ENCODE measurements around the gene SSBP3. TPM values are rescaled to one million over a fixed set of nuclear protein-coding genes. Genes with fewer than 3 reads are reported as not detected.

Gene SSBP3
- total RNA-seq, 2 experiments from 2014 or later = 109 to 111 TPM

DNA sequence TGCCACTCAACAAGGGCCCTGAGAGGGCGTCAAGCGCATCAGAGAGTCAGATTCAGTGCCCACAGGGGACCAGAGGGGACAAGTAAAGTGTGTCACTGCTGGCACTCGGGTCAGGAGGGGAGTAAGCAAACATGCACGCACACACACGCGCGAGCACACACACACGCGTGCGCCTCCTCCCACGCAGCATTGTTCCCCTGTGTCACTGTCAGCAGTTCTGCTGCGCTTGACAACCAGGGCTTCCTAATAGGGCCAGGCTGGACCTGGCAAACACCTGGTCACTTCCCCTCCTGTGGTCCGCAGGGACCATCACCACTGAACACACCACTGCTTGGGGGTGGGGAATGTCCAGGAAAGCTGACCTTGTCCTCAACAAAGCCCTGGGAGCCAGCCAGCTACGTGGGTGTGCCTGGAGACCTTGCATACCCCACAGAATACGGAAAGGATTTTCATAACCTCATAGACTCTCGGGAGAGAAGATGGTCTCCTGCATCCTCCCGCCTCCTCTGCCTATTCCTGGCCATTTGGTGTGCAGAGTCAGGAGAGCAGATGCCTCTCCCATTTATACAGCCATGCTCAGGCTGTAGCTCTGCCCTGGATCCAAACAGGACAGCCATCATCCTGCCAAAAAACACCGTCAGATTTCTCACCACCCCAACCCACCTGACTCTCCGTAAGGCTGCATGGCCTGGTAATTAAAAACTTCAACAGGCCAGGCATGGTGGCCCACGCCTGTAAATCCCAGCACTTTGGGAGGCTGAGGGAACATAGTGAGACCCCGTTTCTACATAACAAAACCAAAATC is 73.2 kb downstream of the SSBP3 start:
- no peak for DNase-seq
- CTCF ChIA-PET = interaction anchor here (1.1 to 1.5 kb wide), 2 partner anchors 28 to 152 kb away, joined by 3 read pairs; no protein-coding TSS in a partner anchor
- H3K27ac Mint-ChIP-seq = no peak overlapping the region

DNA sequence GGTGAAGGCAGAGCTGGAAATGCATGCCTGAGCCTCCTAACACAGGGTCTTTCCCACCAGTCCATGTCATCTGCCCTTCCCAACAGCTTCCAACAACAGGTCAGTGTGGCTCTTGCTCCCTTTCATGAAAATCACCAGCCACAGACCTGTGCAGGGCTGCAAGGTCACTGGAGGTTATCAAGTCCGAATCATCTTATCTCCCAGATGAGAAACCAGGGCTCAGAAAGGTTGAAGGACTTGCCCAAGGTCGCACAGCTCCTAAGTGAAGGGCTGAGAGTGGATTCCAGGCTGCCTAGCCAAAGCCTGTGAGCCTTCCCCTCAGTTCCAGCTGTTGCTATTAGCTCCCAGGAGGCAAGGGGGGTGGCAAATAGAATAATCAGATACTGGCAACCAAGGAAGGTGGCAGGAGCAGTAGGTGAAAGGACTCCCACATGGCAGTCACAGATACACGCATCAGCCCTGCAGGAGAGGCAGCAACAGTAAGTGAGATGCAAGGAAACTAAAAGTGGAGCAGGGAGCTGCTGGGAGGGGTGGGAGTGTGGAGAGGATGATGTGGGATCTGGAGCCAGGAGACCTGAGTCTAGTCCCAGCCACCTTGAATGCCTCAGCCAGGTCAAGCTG is 74.2 kb downstream of the SSBP3 start:
- no peak for DNase-seq
- Mint-ChIP-seq H3K4me1 (ENCODE audit: low read depth) (peaks cover 28% of the 10 kb centered on the region), H3K27me3 (ENCODE audit: low read depth) (no peaks in the 10 kb centered on the region), H3K9me3 (ENCODE audit: insufficient read depth) (no peaks in the 10 kb centered on the region), H3K4me3 (no peak overlapping the region), H3K27ac (no peak overlapping the region), H3K36me3 (ENCODE audit: low read depth) (peaks cover 9% of the 10 kb centered on the region)
- ChIA-PET CTCF (interaction anchor here (1.1 kb wide), 1 partner anchor 151 kb away, joined by 3 read pairs; no protein-coding TSS in a partner anchor), POLR2A (no interaction called here)
- ATAC-seq = no peak

More for the DNA sequence above, 73.2 kb downstream of the SSBP3 start:
- POLR2A ChIA-PET = no interaction called here
- H3K4me1 Mint-ChIP-seq (ENCODE audit: low read depth) = peaks cover 25% of the 10 kb centered on the region
- peaks cover 12% of the 10 kb centered on the region for H3K36me3 Mint-ChIP-seq (ENCODE audit: low read depth)
- no peak overlapping the region for H3K4me3 Mint-ChIP-seq
- H3K27me3 Mint-ChIP-seq (ENCODE audit: low read depth) = no peaks in the 10 kb centered on the region
- no peak for ATAC-seq
- no peaks in the 10 kb centered on the region for H3K9me3 Mint-ChIP-seq (ENCODE audit: insufficient read depth)

DNA sequence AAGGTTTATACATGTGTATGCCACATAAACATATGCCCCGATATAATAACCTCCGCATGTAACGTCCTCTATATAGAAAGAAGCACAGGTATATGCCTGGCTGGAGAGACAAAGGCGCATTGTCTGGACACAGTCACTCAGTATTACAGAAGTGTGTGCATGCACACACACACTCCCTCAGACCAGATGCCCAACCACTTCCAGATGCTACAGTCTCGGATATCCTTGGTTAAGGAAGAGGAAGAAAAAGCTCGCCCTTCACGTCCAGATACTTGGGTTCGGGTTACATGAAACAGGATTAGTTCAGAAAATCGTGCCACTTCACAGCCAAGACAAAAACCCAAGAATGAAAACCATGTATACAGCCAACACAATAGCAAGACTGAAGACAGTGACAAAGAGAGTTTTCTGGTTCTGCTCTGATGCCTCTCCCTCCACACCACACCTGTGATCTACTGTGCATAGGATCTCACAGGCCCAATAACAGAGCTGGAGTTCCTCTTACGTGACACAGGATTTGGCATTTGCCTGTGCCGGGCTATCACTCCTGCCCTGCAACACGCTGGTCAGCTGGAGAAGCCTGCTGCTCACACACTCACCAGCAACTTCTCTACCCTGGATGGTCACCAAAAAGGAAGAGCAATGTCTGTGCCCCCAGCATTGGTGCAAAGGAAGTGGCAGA is 75.0 kb downstream of the SSBP3 start:
- no peak overlapping the region for H3K4me3 Mint-ChIP-seq
- peaks cover 4% of the 10 kb centered on the region for H3K36me3 Mint-ChIP-seq (ENCODE audit: low read depth)
- H3K27ac Mint-ChIP-seq = peak overlapping the region; percentile 62
- DNase-seq = no peak
- no peaks in the 10 kb centered on the region for H3K27me3 Mint-ChIP-seq (ENCODE audit: low read depth)
- peaks cover 25% of the 10 kb centered on the region for H3K4me1 Mint-ChIP-seq (ENCODE audit: low read depth)
- POLR2A ChIA-PET = no interaction called here
- CTCF ChIA-PET = no interaction called here
- no peak for ATAC-seq
- H3K9me3 Mint-ChIP-seq (ENCODE audit: insufficient read depth) = no peaks in the 10 kb centered on the region

DNA sequence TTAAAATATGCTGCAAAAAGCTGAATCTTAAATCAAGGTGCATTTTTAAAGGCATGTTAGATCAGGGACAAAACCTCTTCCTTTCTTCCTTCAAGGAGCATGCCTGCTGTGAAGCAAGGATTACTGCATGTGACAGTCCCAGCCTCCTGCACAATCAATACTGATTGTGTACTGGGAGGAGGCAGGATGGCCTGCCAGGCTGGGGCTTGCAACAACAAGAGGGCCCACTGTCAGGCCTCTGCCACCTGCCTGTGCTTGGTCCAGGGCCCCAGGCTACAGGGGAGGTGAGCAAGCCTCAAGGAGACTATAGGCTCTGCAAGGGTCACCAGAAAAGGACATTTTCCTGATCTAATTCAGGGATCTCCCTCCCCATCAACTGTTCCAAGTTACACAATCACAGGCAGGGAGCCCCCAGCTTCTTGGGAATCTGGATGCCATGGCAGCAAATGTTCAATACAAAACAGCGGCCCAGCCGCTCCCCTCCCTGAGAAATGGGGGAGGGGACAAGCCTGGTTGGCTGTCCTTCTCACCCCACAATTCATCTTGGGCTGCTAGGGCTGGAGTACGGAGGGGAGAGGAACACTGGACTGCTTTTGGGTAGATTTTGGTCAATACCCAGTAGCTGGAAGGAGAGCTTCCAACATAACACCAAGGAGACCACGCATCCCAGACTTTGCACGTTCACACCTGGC is 76.7 kb downstream of the SSBP3 start:
- peaks cover 2% of the 10 kb centered on the region for H3K36me3 Mint-ChIP-seq (ENCODE audit: low read depth)
- no peaks in the 10 kb centered on the region for H3K9me3 Mint-ChIP-seq (ENCODE audit: insufficient read depth)
- peaks cover 21% of the 10 kb centered on the region for H3K4me1 Mint-ChIP-seq (ENCODE audit: low read depth)
- peak overlapping the region; percentile 36 for H3K27ac Mint-ChIP-seq
- DNase-seq = no peak
- H3K27me3 Mint-ChIP-seq (ENCODE audit: low read depth) = no peaks in the 10 kb centered on the region
- POLR2A ChIA-PET = no interaction called here
- CTCF ChIA-PET = interaction anchor here (1.0 kb wide), 1 partner anchor 159 kb away, joined by 3 read pairs; no protein-coding TSS in a partner anchor
- ATAC-seq = no peak
- H3K4me3 Mint-ChIP-seq = no peak overlapping the region

DNA sequence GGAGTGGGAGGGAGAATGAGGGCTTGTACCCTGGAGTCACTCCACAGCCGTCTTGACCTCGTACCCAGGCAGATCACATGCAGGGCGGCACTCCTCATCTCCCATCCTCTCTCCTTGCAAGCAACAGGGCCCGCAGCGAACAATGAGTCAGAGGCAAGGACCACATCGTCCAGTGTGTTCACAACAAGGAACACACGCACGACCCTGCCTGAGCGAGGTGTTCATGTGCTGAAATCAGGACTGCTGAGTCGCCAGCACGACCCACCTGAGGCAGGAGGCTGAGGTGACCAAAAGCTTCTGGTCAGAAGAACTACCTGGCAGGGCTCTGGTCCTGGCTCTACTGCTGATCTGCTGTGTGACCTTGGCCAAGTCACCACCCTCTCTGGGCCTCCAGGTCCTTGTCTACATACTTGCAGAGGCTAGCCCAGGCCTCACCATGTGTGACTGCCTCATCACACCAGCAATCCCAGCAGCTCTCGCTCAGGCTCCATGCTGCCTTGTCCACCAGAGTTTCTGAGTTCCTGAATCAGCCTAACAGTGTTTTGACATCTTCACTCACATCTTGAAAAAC is 78.0 kb downstream of the SSBP3 start:
- POLR2A ChIA-PET = no interaction called here
- CTCF ChIA-PET = interaction anchor here (1.0 kb wide), 1 partner anchor 161 kb away, joined by 3 read pairs; no protein-coding TSS in a partner anchor
- no peak overlapping the region for H3K4me3 Mint-ChIP-seq
- no peaks in the 10 kb centered on the region for H3K9me3 Mint-ChIP-seq (ENCODE audit: insufficient read depth)
- no peaks in the 10 kb centered on the region for H3K27me3 Mint-ChIP-seq (ENCODE audit: low read depth)
- H3K27ac Mint-ChIP-seq = no peak overlapping the region
- DNase-seq (no peak), ATAC-seq (no peak)
- peaks cover 21% of the 10 kb centered on the region for H3K4me1 Mint-ChIP-seq (ENCODE audit: low read depth)
- H3K36me3 Mint-ChIP-seq (ENCODE audit: low read depth) = no peaks in the 10 kb centered on the region

DNA sequence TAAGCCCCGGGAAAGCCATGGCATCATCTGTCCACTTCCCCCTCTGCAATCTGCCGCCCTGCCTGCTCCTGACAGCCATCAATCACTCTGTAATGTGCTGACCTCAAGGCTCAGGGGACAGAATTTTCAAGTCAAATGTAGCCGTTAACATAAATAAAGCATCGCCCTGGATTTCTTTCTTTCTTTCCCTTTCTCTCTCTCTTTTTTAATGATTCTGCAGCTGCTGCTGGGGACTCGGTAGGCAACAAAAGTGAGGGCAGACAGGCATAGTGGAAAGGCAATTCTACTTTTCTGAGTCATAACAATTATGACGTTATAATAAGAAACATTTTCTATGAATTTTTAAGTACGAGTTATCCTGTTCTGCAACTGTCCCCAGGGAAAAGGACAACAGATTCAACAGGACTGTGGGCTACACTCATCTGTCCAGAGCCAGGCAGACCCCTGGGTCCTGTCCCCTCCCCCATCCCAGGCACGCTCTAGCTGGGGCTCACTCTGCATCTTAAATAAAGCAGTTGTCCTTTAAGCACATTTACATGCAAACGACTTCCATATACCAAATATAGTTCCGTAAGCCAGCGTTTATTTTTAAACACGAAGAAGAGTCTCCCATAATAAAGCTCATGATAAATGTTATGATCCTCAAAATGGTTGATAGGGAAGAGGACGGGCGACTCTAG is 78.7 kb downstream of the SSBP3 start:
- Mint-ChIP-seq H3K27ac (no peak overlapping the region), H3K4me1 (ENCODE audit: low read depth) (peaks cover 21% of the 10 kb centered on the region)
- POLR2A ChIA-PET = no interaction called here

DNA sequence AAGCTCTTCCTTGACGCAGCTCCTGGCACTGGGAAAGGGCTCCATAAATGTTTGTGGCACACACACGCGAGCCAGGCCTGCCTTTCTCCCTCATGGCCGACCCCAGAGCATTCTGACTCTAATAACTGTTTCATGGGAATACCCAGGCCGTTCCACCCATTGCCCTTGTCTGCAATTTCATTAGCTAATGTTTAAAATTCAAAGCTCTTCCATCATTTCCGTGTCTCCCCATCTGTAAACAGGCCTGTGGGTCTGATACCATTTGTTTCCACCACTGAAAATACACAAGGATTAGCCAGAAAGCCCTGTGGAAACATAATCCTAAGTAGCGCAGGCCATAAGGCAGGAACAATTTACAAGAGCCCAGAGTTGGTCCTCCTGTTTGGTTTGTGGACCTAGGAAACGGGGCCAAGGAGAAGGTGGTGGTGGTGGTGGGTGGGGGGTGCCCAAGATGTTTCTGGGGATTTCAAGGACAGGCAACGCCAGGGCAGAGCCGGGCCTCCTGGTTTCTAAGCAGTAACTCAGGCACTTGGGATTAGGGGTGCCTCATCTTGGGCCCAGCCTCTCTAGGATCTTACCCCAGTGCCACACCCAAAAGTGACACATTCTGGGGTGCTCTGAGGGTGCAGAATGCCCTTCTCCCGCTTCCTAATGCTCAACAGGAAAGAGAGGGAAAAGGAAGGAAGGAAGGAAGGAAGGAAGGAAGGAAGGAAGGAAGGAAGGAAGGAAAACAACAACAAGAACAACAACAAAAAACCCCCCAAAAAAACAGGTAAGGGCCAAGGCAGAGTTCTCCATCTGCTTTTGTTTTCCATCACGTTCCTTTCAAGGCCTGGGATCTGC is 79.4 kb downstream of the SSBP3 start:
- POLR2A ChIA-PET = interaction anchor here (0.7 to 1.2 kb wide), 2 partner anchors 14 to 97 kb away, joined by 3 to 4 read pairs; no protein-coding TSS in a partner anchor
- Mint-ChIP-seq H3K4me3 (no peak overlapping the region), H3K4me1 (ENCODE audit: low read depth) (peaks cover 16% of the 10 kb centered on the region), H3K27ac (no peak overlapping the region), H3K36me3 (ENCODE audit: low read depth) (no peaks in the 10 kb centered on the region), H3K9me3 (ENCODE audit: insufficient read depth) (no peaks in the 10 kb centered on the region), H3K27me3 (ENCODE audit: low read depth) (no peaks in the 10 kb centered on the region)
- DNase-seq = no peak
- no peak for ATAC-seq
- CTCF ChIA-PET = interaction anchor here (1.1 kb wide), 1 partner anchor 39 kb away, joined by 3 read pairs; no protein-coding TSS in a partner anchor

More for the DNA sequence above, 78.7 kb downstream of the SSBP3 start:
- Mint-ChIP-seq H3K36me3 (ENCODE audit: low read depth) (no peaks in the 10 kb centered on the region), H3K4me3 (no peak overlapping the region), H3K27me3 (ENCODE audit: low read depth) (no peaks in the 10 kb centered on the region), H3K9me3 (ENCODE audit: insufficient read depth) (no peaks in the 10 kb centered on the region)
- DNase-seq = no peak
- no peak for ATAC-seq
- CTCF ChIA-PET = no interaction called here

DNA sequence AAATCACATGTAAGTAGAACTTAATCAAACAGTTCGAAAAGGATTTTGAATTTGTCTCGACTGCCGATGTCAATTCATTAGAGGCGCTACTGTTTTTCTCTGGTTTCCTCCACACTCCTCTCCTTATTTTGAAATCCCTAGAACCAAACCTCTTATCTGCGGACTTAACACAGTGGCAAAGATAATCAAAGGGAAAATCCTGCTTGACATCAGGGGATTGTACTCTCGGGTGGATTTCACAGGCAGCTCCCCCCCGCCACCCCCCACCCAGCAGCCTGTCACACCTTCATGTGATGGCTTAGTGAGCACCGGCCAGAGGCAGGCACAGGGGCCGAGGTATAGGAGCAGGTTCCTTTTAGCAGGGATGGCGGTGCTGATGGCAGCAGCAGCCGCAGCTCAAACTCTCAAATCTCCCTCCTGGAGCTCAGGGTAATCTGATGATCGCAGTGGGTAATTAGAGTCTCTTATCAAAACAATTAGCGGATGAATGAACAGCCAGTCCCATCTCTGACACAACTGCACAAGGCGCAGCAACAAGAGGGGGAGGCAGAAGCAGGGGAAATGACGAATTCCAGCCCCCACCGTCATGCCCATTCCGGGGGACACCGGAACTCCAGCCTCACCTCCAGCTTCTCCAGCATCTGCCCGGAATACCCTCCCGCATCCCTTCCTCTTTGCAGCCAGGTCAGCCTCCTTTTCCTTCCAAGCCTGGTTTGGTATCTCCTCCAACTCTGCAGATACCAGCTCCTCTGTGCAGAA is 80.3 kb downstream of the SSBP3 start:
- H3K27ac Mint-ChIP-seq = no peak overlapping the region
- H3K4me3 Mint-ChIP-seq = no peak overlapping the region
- H3K27me3 Mint-ChIP-seq (ENCODE audit: low read depth) = no peaks in the 10 kb centered on the region
- POLR2A ChIA-PET = interaction anchor here (0.7 to 1.2 kb wide), 2 partner anchors 13 to 96 kb away, joined by 3 to 4 read pairs; no protein-coding TSS in a partner anchor
- DNase-seq = no peak
- H3K9me3 Mint-ChIP-seq (ENCODE audit: insufficient read depth) = no peaks in the 10 kb centered on the region
- no peak for ATAC-seq
- H3K4me1 Mint-ChIP-seq (ENCODE audit: low read depth) = peaks cover 9% of the 10 kb centered on the region
- CTCF ChIA-PET = interaction anchor here (1.1 to 1.2 kb wide), 3 partner anchors 37 to 174 kb away, joined by 3 read pairs; no protein-coding TSS in a partner anchor
- H3K36me3 Mint-ChIP-seq (ENCODE audit: low read depth) = no peaks in the 10 kb centered on the region

DNA sequence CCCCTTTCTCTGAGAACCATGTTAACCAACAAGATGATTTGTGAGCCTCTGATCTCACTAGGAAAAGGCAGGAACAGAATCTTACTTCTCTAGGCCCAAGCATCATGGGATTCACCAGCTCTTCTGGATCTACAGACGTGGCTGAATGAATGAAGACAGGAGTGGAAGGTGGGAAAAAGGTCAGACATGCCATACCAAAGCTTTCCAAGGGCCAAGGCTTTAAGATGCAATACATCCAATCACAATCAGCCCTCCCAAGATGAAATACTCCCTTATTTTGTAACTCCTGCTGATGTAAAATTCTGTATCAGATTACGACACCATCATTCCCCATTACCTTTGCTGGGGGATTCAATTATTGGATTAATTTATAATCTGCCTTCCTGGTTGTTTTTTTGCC is 80.9 kb downstream of the SSBP3 start:
- peaks cover 5% of the 10 kb centered on the region for H3K36me3 Mint-ChIP-seq (ENCODE audit: low read depth)
- no peak overlapping the region for H3K4me3 Mint-ChIP-seq
- ATAC-seq (no peak), DNase-seq (no peak)
- H3K9me3 Mint-ChIP-seq (ENCODE audit: insufficient read depth) = no peaks in the 10 kb centered on the region
- no peaks in the 10 kb centered on the region for H3K27me3 Mint-ChIP-seq (ENCODE audit: low read depth)
- ChIA-PET POLR2A (interaction anchor here (1.2 kb wide), 1 partner anchor 13 kb away, joined by 4 read pairs; no protein-coding TSS in a partner anchor), CTCF (interaction anchor here (1.1 to 1.2 kb wide), 2 partner anchors 37 to 174 kb away, joined by 3 read pairs; no protein-coding TSS in a partner anchor)
- H3K27ac Mint-ChIP-seq = no peak overlapping the region
- H3K4me1 Mint-ChIP-seq (ENCODE audit: low read depth) = peaks cover 11% of the 10 kb centered on the region

Data from activated CD8-positive, alpha-beta T cell treated with anti-CD3 and anti-CD28 coated beads, Interleukin-2, amount 10 ng/mL, durations not matched to agents 7 days and 5 days (primary cell).